NCI-H1417 (cell line): Measurements from ENCODE around the gene ANO6.
A peak's percentile ranks its signal among the peaks of the same experiment; 100 is the strongest.

ENCODE experiments used
- DNase-seq, 3 experiments: peaks; one replicate each; lab custom pipeline; 2025; lab: John Stamatoyannopoulos, UW

Gene ANO6

GRCh38 chr12:45279931-45280830 lies 64.3 kb downstream of the ANO6 start:
- DNase-seq: no peak

DNA sequence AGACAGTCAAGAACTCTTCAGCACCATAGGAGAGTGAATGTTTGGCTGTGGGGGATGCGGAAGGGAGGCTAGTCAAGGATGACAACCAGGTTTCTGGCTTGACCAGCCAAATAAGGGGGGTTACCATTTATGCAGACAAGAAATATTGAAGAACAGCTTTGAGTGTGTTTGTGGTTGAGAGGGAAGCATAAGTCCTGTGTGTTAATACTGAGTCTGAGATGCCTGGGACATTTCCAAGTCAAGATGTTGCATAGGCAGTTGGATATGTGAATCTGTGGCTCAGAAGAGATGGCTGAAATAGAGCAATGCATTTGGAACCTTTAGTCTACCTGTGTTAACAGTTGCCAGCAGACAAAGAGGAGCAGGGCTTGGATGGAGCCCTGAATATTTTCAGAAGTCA lies 66.1 kb downstream of the ANO6 start:
- DNase-seq: no peak

DNA sequence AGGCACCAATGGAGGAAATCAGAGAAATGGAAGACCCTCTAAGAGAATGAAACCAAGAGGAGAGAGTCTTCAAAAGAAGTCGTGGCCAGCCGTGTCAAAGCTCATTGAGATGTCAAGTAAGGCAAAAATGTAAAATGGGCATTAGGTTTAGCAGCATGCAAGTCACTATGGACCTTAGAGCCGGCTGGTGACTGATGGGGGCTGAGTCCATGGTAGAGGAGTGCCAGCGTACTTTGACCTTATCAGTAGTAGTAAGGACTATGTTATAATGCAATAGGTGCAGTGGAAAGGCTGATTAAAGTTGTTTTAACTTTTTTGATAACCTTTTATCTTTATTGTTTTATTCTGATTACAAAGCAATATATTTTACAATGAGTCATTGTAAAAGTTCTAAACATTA lies 66.5 kb downstream of the ANO6 start:
- DNase-seq: no peak

DNA sequence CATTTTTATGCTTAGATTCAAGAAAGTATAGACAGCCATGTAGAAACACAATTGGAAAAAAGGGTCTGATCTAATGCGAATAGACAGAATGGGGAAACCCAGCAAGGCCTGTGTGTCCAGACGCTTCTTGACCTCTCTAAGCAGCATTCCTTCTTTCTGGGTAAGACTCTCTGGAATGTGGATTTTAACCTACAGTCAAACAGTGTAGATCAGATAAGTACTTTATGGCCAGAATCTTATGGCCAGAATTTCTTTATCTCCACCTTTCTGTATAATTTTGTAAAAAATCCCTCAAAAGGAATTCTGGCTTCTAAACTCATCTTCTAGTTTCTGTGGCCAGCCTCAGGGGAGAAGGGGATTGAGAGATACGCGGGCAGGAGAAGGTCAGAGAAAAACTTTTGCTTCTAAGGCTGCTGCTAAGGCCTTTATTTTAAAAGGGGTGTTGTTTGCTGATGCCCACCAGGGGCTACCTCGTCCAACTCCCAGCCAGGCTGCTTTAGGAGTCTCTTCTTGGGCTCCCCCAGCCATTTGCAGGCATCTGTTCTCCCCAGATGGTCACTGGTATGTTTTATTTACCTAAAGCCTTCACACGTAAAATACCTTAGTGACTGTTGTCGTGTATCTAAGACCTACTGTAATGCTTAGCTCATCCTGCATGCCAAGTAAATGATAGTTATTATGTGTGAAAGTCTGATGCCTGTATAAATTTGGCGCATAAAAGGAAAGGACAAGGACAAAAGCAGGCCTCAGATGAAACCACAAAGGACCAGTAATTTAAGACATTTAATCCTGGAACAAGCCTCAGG lies 68.4 kb downstream of the ANO6 start:
- peak in 1 of 3 experiments; percentile 63 for DNase-seq

DNA sequence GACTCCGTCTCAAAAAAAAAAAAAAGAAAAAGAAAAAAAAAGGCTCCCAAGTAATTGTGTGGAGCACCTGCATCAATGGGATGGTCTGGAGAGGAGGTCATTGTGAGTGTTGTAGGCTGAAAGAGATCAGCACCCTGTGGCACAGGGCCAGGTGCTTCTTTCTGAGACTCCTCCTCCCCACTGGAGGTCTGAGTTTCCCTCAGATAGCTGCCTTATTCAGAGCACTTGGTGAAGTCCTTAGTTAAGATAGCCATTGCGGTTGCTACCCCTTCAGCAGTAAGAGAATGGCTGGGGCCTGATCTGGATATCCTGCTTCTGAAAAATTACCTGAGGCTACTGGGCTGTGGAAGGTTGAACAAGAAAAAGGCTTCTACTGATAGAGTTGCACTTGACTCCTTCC lies 69.8 kb downstream of the ANO6 start:
- no peak for DNase-seq

DNA sequence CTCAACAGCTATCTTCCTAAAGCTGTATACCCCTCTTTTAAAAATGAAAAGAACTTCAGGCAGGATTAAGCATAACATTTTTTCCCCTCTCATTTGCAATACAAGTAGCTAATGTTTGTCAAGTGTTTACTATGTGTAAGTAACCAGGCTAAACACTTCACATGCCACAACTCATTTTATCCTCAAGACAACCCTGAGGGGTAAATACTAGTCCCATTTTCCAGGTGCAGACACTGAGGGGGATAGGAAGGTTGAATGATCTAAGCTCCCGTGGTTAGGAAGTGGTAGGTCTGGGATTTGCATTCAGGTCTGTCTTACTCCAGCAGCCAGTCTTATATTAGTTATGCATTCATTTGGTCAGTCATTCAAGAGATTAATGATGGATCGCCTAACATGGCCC lies 70.7 kb downstream of the ANO6 start:
- no peak for DNase-seq

DNA sequence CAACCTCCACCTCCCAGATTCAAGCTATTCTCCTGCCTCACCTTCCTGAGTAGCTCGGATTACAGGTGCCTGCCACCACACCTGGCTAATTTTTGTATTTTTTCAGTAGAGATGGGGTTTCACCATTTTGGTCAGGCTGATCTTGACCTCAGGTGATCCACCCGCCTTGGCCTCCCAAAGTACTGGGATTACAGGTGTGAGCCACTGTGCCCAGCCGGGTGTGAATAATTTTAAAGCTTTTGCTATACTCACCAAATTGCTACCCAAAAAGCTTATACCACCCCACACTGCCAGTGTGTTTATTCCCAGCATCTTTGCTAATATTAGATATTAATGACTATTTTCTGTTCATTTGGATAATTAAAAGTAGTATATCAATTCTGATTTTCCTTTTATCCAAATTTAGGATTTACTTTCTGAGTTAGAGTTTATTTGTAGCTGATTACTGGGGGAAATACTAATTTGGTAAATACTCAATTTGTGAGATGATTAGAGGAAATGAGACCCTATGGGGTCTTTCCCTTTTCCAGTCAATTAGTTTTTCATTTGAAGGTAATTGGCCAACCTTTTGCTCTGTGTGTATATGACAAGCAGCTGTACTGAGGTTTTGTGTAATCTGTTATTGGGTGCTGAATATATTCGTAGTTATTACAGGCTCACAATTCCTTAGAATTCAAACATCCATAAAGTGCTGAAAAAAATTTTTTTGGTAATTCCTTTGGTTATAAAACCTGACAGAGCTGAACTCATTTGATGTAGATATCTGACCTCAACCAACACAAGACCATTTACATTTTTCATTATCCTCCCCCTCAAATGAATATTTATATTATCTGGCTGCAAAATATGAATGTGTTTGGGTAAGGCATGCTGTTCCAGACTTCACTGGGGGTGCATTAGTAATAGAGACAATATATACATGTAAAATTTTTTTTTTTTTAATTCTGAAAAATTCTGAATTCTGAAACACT lies 73.6 kb downstream of the ANO6 start:
- DNase-seq: peak in 1 of 3 experiments; percentile 46

DNA sequence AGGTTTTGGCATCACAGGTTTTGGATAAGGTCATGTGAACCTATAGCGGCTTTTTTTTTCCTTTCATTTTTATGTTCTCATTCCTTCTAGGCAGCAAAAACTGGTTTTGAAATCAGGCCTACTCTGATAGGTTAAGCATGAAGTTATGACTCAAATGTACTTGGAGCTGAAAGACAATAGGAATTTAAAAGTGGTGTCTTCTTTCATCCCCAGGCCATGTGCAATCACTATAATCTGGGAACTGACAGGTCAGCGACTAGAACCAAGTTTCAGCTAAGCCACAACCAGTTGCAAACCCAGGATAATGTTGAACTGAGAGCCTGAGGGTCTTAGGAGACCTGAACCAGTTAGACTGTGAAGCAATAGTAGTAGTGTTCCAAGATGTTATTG lies 74.3 kb downstream of the ANO6 start:
- no peak for DNase-seq

GRCh38 chr12:45291518-45291917 lies 75.6 kb downstream of the ANO6 start:
- no peak for DNase-seq

DNA sequence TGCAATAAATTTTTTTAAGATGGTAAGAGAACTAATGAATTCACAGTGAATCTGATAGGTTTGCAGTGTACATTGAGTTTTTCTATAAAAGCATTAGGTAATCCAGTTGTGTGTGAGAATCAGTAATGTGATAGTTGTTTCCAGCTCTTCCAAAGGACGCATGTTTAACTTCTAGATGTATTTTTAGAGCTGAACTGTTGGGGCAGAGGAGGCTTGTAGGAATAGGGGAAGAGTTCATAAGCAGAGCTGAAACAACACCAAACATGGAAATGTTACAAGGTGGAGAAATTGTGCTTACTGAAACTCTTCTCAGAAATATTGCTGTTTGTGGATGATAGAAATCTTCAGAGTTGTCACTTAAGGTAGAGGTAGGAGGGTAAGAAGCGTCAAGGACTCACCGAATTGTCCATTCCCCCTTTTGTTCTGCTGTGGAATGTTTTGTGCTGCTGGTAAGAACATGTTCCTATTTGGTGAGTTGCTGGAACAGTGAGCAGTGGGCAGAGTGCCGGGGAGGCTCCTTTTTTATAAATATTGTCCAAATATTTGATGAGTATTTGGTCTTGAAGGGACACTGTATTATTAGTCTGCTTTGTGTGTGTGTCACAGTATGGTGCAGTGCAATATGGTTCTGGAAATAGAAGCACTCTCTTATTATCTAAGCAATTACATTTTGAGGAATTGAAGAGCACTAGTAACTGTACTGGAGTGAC lies 76.7 kb downstream of the ANO6 start:
- peak in 2 of 3 experiments; percentile 26 to 71 for DNase-seq

DNA sequence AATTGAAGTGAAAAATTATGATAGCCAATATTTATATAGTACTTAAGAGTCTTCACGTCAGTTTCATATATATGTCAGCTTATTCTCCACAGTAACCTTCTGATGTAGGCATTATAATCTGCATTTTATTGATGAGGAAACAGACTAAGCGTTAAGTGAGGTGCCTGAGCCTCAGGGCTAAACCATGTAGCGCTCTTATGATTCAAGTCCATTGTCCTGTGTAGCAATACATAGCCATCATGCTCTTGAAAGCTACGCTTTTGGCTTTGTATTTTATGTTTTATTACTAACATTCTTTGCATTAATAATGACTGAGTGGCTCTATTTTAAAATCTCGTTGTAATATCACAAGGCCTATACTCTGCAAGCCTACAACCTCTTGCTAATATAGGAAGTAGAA lies 79.0 kb downstream of the ANO6 start:
- DNase-seq: peak in 1 of 3 experiments; percentile 36

- no peak for DNase-seq
Measured at GRCh38 chr12:45296046-45296586, 80.2 kb downstream of the ANO6 start.

DNA sequence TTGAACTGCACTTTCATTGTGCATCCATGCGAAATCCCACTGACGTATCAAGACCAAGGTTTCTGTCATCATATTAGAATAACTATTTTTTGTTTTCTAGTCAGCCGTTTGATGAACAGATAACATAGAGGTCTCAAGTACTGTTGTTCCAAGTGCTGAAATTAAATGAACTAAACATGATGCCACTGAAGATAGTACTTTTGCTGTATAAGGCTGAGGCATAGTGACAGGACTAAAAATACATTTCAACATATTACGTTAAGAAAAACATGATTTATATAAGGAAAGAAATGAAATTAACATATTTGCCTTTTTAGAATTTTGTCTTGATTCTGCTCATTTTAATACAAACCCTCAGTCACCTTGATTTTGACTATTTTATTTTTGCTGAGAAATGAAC lies 82.2 kb downstream of the ANO6 start:
- peak in 1 of 3 experiments; percentile 45 for DNase-seq

DNA sequence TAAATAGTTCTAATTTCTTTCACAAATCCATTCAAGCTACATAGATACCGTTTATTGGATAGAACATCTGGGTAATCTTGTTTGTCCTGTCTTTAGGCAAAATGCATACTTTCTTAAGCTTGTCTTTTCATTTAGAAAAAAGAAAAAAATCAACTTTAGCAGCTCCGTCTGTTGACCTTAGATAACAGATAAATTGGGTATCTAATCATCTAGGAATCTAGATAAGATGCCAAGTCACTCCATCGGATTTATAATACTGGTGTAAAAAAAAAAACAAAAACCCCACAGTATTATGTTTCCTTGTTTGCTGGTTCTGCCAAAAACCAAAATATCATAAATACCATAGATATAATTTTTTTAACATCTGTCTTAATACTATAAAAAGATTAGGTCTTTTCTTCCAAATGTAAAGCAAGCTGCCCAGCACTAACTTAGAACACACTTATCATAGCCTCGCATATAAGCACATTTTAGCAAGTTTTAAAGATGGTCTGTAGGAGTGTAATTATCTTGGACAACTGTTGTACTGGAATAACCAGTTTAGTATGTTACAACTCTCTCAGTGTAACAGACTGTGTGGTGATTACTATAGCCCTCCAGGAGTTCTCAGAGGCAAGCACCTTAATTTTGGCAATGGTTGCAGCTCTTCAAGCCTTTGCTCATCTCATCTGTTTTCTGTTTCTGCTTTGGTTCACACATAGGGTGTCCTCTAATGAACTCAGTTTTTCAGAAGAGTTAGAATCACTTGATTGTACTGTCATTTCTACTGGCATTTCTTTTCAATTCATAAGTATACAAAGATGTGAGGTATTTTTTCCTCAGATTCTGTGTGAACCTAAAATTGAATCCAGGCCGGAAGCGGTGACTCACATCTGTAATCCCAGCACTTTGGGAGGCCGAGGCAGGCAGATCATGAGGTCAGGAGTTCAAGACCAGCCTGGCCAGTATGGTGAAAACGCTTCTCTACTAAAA lies 83.1 kb downstream of the ANO6 start:
- peak in 2 of 3 experiments; percentile 48 to 78 for DNase-seq

GRCh38 chr12:45302621-45303369 lies 86.9 kb downstream of the ANO6 start:
- peak; percentile 12 to 81 (median 48) for DNase-seq

DNA sequence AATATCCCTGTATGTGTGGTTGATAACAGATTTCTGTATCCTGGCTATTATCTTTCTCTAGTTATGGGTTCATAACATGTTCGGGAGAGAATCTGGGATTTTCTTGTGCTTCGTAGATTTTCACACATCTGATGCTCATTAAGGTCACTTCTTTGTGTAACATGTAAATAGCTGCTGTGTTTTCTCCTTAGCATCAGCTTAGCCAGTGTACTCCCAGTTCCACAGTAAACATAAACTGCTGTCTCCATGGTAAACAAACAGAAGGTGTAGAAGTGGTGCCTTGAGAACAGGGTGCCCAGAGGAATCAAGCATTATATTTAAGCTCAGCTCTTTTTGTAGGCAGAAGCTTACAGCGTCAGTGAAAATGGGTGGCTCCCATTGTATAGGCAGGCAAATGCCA lies 88.0 kb downstream of the ANO6 start:
- DNase-seq: peak in 1 of 3 experiments; percentile 46

DNA sequence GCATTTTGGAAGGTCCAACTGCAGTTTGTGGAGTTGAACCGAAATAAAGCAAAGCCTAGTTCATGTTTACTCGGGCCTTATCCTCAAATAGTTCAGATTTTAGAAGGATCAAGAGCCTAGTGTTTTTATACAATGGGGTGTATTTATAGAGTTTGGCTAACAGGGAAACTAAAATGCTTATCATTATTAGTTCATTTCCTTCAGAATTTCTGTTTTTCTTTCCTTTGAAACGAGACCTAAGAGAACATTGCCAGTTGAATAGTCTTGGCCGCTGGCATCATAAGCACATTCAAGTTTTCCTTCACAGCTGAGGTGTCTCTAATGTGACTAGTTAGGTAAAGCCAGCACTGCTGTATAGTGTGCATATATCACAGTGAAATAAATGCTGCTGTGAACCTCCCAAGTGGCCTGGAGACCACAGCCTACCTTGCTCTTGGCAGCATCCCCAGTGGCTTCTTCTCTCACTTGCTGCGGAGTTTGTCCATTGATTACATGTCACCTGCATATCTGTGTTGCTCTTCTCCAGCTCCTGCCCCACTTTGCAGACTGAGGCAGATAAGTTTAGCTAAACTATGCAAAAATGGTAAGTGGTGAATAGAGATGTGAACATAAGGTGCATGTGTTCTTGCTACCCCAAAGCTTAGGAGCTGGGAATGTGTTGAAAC lies 88.8 kb downstream of the ANO6 start:
- no peak for DNase-seq

GRCh38 chr12:45305907-45306306 lies 90.0 kb downstream of the ANO6 start:
- no peak for DNase-seq
